Stimulated activated CD8-positive, alpha-beta memory T cell treated with anti-CD3 and anti-CD28 coated beads, Interleukin-4, amount 100 ng/mL, for 1 hour (primary cell): ENCODE results near the gene FBXO7.
"Not testable (repeated sequence)": the region's sequence is repeated elsewhere in the genome, so short reads cannot be mapped to it uniquely, and the experiment has no call there.

Experiments used
- DNase-seq, 2 donors: peaks; one replicate each; pipeline ENCODE4 v3.0.0-alpha.2; 2020; ENCODE audit warnings: low read depth in 2 of 2, low spot score in 1 of 2

The FBXO7 gene

GRCh38 chr22:32474635-32475467 is at the start of gene FBXO7:
FBXO7 (plus strand) TSS chr22:32474811; CDS start chr22:32475003, 192 bp downstream.
- DNase-seq, result peak; percentile 71 to 72

- no peak for DNase-seq
Observed at GRCh38 chr22:32426881-32427280, 47.7 kb upstream of the FBXO7 start.

- DNase-seq, result no peak
Observed at GRCh38 chr22:32430352-32430751, 44.3 kb upstream of the FBXO7 start.

- no peak for DNase-seq
Observed at GRCh38 chr22:32444068-32444467, 30.5 kb upstream of the FBXO7 start.

- no peak for DNase-seq
Observed at GRCh38 chr22:32446321-32446720, 28.3 kb upstream of the FBXO7 start.

GRCh38 chr22:32448980-32449379 is 25.6 kb upstream of the FBXO7 start:
- DNase-seq, result no peak

- no peak for DNase-seq
Observed at GRCh38 chr22:32457031-32457430, 17.6 kb upstream of the FBXO7 start.

GRCh38 chr22:32462452-32462851 is 12.2 kb upstream of the FBXO7 start:
- DNase-seq, result no peak

- no peak for DNase-seq
Observed at GRCh38 chr22:32465661-32466060, 8.9 kb upstream of the FBXO7 start.

- DNase-seq, result no peak
Observed at GRCh38 chr22:32466496-32466895, 8.1 kb upstream of the FBXO7 start.

- no peak for DNase-seq
Observed at GRCh38 chr22:32469799-32470212, 4.8 kb upstream of the FBXO7 start.

GRCh38 chr22:32473388-32473952 is 1.1 kb upstream of the FBXO7 start:
- DNase-seq, result no peak

- peak in 1 of 2 donors; percentile 8 for DNase-seq
Observed at GRCh38 chr22:32475468-32476010, 928 bp downstream of the FBXO7 start.

GRCh38 chr22:32476281-32477195 is 1.9 kb downstream of the FBXO7 start:
- no peak for DNase-seq

- DNase-seq, result no peak
Observed at GRCh38 chr22:32477596-32477995, 3.0 kb downstream of the FBXO7 start.

- not testable (repeated sequence) for DNase-seq
Observed at GRCh38 chr22:32478552-32478951, 3.9 kb downstream of the FBXO7 start.

- no peak for DNase-seq
Observed at GRCh38 chr22:32478994-32479393, 4.4 kb downstream of the FBXO7 start.

- no peak for DNase-seq
Observed at GRCh38 chr22:32480238-32480637, 5.6 kb downstream of the FBXO7 start.

- no peak for DNase-seq
Observed at GRCh38 chr22:32482708-32483107, 8.1 kb downstream of the FBXO7 start.

- DNase-seq, result no peak
Observed at GRCh38 chr22:32486656-32487390, 12.2 kb downstream of the FBXO7 start.

GRCh38 chr22:32487461-32487860 is 12.8 kb downstream of the FBXO7 start:
- no peak for DNase-seq
